Tibial nerve (tissue), 4 donors: ENCODE results near the gene LRRC25.

Experiments used
- CTCF ChIP-seq, 5 experiments: fragments of 200-600 bp in 3 of 5; fragments of 450-650 bp in 2 of 5; sonication (generic) in 3 of 5; IDR thresholded peaks; one replicate each; pipeline ENCODE4 v1.5.1; 2016 to 2019; ENCODE audit warnings: antibody characterized with exemption in 5 of 5, mild to moderate bottlenecking in 3 of 5, moderate library complexity in 2 of 5
- EP300 ChIP-seq, 2 donors: sonication (generic); formaldehyde crosslinking; IDR thresholded peaks; one replicate each; pipeline ENCODE4 v1.6.1; 2017; ENCODE audit warnings: antibody characterized with exemption in 2 of 2, mild to moderate bottlenecking in 1 of 2
- POLR2A ChIP-seq, 2 donors: fragments of 450-650 bp; IDR thresholded peaks; one replicate each; pipeline ENCODE4 v1.6.1; 2017; ENCODE audit warnings: antibody characterized with exemption in 2 of 2, mild to moderate bottlenecking in 2 of 2, moderate library complexity in 2 of 2

DNA sequence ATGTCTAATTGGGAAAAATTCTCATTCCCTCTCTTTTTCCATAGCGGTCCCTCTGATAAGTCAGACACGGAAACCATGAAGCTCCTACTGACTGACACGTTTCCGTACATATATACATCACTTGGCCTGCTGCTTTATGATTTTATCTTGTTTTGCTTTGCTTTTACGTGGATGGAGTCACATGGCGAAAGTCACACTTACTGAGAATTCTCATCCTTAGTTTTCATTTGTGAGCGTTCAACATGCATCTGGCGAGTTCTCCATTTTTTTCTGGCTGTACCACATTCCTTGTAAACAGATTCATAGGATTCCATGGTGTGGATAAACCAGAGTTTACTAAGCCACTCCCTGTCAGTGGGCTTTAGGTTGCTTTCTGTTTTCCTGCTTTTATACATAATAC lies 35.8 kb downstream of the LRRC25 start:
- TF ChIP-seq CTCF (IDR thresholded peaks at IDR 0.05) (no peak), POLR2A (IDR thresholded peaks at IDR 0.05) (no peak), EP300 (IDR thresholded peaks at IDR 0.05) (no peak)
